Measurements from ENCODE around the gene MFF.
A peak's percentile ranks its signal among the peaks of the same experiment; 100 is the strongest.
"Not testable (repeated sequence)": the region's sequence is repeated elsewhere in the genome, so short reads cannot be mapped to it uniquely, and the experiment has no call there.

Gene MFF

DNA sequence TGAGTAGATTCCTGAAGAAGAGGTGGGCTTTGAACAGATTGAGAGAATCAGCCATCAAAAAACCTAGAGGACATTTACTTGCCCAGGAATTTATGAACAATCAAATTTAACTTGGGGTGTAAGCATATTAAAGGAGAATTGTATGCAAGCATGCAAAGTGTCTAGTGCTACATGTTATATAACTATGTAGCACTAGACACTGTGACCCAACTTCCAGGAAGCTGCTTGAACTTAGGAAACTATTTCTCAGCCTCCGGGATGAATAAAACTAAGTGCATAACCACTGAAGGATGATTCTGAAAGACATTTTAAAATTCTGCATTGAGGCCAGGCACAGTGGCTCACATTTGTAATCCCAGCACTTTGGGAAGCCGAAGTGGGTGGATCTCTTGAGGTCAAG is 12.4 kb downstream of the MFF start:
- FAIRE-seq = no peak

DNA sequence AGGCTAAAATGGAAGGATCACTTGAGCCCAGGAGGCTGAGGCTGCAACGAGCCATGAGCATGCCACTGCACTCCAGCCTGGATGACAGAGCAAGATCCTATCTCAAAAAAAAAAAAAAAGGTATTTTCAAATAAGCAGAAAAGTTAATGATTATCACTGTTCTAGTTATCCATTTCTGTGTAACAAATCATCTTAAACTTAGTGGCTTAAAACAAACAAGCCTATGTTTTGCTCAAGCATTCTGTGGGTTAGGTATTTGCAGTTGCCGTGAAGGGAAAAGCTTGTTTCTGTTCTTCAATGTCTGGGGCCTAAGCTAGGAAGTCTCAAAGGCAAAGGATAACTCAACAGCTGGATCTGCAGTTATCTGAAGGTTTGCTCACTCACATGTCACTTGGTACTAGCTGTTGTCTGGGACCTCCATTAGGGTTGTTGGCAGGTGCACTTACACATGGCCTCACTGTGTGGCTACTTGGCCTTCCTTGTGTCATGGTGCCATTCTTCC is 14.1 kb downstream of the MFF start:
- no peak for FAIRE-seq

- FAIRE-seq = no peak
These were observed 15.1 kb downstream of the MFF start for GRCh38 chr2:227340106-227340505.

GRCh38 chr2:227341553-227341952 is 16.5 kb downstream of the MFF start:
- no peak for FAIRE-seq

- no peak for FAIRE-seq
These were observed 19.2 kb downstream of the MFF start for GRCh38 chr2:227344231-227344630.

DNA sequence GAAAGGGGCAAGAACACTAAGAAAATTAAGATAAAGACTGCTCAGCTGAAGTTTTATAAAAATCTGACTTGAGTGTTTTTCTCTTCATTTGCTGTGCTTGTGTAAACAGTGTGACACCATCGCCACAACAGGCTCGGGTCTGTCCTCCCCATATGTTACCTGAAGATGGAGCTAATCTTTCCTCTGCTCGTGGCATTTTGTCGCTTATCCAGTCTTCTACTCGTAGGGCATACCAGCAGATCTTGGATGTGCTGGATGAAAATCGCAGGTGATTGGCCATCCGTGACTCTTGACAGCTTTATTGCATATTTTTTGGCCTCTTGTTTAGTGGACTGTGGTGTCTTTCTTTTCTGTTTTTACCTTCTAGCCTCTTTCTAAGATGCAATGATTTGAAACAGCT is 22.1 kb downstream of the MFF start:
- no peak for FAIRE-seq

- no peak for FAIRE-seq
These were observed 23.3 kb downstream of the MFF start for GRCh38 chr2:227348324-227348723.

DNA sequence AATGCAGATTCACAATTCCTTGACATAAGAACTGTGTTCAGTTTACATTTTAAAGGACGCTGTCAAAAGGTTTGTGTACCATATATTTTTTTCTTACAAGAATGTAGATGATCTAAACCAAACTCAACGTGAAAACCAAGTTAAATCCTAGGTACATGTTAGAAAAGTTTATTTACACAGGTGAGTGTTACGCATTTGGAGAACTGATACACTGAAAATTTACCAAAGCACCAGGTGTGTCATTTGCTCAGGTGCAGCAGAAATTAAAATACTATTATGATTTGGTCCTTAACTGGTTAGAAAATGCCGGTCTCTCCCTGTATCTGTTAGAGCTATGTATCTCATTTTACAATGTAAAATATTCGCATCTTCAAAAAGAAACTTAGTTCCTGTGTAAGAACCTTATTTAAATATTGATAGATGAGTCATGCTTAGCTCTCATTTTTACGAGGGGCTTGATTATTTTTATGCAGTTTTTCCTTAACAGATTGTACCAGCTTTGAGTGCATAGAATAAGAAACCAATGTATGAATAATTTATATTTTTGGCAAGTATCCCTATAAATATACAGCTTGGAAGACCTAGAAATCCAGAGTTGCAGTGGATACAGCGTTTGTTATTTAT is 25.1 kb downstream of the MFF start:
- FAIRE-seq = no peak

GRCh38 chr2:227351639-227352038 is 26.6 kb downstream of the MFF start:
- no peak for FAIRE-seq

DNA sequence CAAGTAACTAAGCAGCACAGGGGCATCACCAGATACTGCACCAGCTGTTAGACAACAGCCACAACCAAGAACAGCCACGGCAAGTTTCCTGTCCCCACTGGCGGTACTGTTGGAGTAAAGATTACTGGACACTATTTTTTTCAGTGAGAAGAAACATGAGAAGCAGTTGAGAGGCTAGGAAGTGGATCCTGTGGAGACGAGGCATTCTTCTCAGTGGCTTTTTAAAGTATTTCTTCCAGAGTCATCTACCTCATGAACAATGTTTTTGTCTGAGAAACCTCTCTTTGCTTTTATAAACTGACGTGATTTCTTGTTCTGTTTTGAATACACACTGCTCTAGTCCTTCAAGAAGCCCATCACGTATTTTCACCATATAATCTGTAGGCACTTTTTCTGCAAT is 35.3 kb downstream of the MFF start:
- no peak for FAIRE-seq

- peak; percentile 23 for FAIRE-seq
These were observed 38.7 kb downstream of the MFF start for GRCh38 chr2:227363756-227364155.

- not testable (repeated sequence) for FAIRE-seq
These were observed 39.7 kb downstream of the MFF start for GRCh38 chr2:227364585-227365263.

GRCh38 chr2:227365833-227366232 is 40.8 kb downstream of the MFF start:
- no peak for FAIRE-seq

- FAIRE-seq = no peak
These were observed 41.8 kb downstream of the MFF start for GRCh38 chr2:227366769-227367426.

GRCh38 chr2:227367427-227367795 is 42.4 kb downstream of the MFF start:
- FAIRE-seq = no peak

GRCh38 chr2:227368574-227368973 is 43.5 kb downstream of the MFF start:
- FAIRE-seq = no peak

DNA sequence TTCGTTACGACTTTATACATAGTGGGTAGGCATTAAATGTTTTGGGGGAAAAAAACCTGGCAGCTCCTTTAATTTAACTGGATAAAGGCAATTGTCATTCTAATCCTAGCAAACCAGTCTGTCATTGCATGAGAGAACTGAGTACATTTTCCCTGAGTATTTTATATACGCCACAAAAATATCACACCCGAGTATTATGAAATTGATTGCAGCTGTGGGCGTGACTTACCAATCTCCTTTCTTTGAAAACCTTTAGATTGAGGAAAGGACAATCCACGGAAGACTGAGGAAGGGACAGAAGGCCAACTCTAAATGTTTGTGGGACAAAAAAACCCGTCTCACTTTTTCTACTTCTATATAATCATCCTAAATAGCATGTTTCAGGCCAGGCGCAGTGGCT is 45.0 kb downstream of the MFF start:
- FAIRE-seq = no peak

- no peak for FAIRE-seq
These were observed 45.8 kb downstream of the MFF start for GRCh38 chr2:227370791-227371312.

GRCh38 chr2:227373389-227373788 is 48.3 kb downstream of the MFF start:
- no peak for FAIRE-seq

DNA sequence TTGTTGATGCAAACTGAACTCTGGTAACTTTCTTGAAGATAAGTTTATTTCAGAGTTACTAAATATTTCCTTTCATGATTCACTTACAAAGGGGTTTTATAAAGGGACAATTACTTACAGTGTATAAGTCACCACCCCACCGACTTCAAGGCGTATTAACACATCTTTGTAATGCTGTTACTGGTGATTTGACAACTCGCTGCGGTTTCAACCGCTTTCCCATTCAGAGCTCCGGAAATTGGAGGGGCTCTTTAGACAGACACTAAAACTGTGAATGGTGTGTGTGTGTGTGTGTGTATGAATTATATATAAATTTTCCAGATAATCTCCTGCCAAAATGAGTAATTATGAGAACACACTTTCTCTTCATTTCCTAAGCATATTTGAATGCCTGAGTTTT is 49.1 kb downstream of the MFF start:
- no peak for FAIRE-seq

DNA sequence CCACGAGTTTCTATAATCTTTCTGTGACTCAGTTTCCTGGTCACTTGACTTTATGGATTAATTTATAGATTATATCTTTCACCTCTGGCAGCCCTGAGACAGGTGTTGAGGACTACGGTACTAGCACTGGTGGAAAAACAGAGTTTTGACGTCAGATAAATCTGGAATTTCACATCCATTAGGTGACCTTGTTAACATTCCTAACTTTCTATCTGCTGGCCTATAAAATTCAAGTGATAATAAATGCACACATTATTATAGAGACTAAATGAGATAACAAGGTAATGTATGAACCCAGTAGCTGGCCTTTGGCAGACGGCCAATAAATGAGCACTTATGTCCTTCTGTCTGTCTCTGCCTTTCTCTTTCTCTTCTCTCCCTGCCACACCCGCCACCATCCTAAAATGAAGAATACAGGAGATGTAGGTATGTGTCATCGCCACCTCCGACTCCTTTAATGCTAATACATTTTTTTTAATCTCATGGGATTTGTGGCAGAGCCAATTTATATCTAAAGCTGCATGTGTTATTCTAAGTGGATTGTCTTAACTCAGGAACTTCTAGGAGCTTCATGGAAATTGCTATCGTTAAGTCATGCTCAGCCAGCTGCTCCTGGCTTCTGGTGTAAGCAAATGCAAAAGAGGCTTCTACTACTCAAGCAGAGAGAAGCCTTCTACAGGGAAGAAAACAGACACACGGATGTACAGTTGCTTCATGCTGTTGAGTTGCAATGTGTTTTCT is 51.8 kb downstream of the MFF start:
- FAIRE-seq = no peak

DNA sequence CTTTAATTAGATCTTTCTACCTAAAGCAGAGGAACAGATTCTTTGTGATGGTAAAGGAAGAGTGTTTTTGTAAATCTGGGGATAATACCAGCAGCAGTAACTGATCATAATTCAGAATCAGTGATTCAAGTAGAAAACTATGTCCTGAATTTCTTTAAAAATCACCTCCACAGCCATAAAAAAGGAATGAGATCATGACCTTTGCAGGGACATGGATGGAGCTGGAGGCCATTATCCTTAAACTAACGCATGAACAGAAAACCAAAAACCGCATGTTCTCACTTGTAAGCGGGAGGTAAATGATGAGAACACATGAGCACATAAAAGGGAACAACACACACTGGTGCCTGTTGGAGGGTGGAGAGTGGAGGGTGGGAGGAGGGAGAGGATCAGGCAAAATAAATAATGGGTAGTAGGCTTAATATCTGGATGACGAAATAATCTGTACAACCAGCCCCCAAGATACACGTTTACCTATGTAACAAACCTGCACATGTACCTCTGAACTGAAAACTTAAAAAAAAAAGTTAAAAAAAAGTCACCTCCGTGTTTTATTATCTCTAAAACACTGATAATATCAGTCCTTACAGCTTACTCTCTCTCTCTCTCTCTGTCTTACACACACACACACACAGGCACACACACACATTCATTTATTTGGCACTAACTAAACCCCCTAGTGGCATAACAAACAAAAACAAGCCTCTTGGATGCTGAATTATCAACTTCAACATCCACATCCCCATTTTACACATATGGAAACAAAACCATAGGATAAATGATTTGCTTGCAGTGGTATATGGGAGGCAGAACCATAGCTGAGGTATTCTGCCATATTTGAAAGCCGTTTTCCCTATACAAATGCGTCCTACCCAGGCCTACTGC is 52.7 kb downstream of the MFF start:
- FAIRE-seq = no peak
